ENCODE data around the gene RACK1. TPM values are rescaled to one million over a fixed set of nuclear protein-coding genes. Genes with fewer than 3 reads are reported as not detected.

Gene RACK1
- total RNA-seq, 1 donor from 2014 or later = 2,816 TPM

DNA sequence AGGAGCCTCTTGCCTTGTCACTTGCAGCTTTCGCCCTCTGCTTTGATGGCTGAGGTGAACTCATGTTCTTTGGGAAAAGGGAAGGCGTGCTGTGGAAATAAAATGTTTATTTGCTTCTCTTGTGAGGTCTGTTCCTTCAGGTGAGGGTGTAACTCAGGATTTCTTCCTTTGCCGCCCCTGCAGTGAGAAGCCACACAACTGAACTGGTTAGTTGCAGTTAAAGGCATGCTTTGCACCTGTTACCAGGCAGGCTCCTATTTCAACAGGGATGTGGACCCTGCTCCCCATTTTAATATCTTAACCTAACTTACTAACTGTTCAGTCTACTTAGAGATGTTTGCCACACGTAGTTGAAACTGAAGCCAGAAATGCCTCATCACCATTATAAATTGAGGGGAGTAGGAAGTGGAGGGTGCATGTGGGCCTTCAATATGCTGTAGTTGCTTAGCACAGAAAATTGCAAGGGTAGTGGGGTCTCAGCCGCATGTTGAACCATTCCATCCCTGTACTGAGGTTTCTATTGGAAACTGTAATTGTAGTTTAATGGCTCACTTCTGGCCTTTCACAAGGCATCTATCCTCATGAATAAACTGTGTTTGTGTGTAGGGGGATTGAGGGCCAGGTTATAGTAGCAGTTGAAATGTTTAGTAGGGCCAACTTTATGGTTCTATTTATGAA is 7.9 kb downstream of the RACK1 start:
- Histone ChIP-seq H3K27me3 (no peaks in the 10 kb centered on the region), H3K79me2 (ENCODE audit: low read depth) (peaks cover 29% of the 10 kb centered on the region), H3K4me2 (no peak overlapping the region), H4K20me1 (ENCODE audit: low read depth) (peaks cover 64% of the 10 kb centered on the region), H3K4me1 (no peaks in the 10 kb centered on the region), H3F3A (ENCODE audit: low read depth) (peaks cover 71% of the 10 kb centered on the region), H3K9me3 (ENCODE audit: low read depth) (no peaks in the 10 kb centered on the region), H3K9ac (no peak overlapping the region), H2AFZ (replicated peaks) (no peak overlapping the region), H3K27ac (peak overlapping the region; percentile 87), H3K4me3 (no peak overlapping the region), H3K36me3 (peaks cover 11% of the 10 kb centered on the region)
- DNase-seq (ENCODE audit: low spot score) = no peak
- H3K27me3 Mint-ChIP-seq (ENCODE audit: insufficient read depth, low read depth) = peaks cover 4% of the 10 kb centered on the region
- peaks cover 45% of the 10 kb centered on the region for H3K36me3 Mint-ChIP-seq
- H3K4me3 Mint-ChIP-seq = no peak overlapping the region
- no peak overlapping the region for H3K27ac Mint-ChIP-seq
- no peaks in the 10 kb centered on the region for H3K9me3 Mint-ChIP-seq
- peaks cover 5% of the 10 kb centered on the region for H3K4me1 Mint-ChIP-seq
- TF ChIP-seq, protein P1, sequence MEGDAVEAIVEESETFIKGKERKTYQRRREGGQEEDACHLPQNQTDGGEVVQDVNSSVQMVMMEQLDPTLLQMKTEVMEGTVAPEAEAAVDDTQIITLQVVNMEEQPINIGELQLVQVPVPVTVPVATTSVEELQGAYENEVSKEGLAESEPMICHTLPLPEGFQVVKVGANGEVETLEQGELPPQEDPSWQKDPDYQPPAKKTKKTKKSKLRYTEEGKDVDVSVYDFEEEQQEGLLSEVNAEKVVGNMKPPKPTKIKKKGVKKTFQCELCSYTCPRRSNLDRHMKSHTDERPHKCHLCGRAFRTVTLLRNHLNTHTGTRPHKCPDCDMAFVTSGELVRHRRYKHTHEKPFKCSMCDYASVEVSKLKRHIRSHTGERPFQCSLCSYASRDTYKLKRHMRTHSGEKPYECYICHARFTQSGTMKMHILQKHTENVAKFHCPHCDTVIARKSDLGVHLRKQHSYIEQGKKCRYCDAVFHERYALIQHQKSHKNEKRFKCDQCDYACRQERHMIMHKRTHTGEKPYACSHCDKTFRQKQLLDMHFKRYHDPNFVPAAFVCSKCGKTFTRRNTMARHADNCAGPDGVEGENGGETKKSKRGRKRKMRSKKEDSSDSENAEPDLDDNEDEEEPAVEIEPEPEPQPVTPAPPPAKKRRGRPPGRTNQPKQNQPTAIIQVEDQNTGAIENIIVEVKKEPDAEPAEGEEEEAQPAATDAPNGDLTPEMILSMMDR (IDR thresholded peaks at IDR 0.05) = no peak
- TF ChIP-seq EZH2phosphoT487 (IDR thresholded peaks at IDR 0.05) = no peak
- no peak for TF ChIP-seq EZH2 (IDR thresholded peaks at IDR 0.05)

DNA sequence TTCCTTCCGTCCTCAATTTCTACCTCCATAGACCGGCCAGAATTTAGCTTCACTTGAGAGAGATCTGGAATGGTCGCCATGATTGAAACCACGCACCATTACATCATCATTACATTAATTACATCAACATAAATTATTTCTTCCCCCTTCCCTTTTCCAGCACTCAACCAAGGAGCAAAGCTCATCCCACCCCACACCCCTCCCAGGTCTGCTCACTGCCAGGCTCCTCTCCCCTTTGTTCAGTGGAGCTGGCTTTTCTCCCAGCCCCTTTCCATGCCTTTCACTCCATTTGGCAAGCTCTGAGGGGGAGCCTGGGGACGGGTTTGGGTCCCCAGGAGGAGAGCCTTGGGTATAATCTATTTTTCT is 8.4 kb downstream of the RACK1 start:
- Mint-ChIP-seq H3K27me3 (ENCODE audit: insufficient read depth, low read depth) (peaks cover 4% of the 10 kb centered on the region), H3K36me3 (peaks cover 47% of the 10 kb centered on the region), H3K4me3 (no peak overlapping the region), H3K27ac (peak overlapping the region; percentile 33), H3K4me1 (peaks cover 5% of the 10 kb centered on the region), H3K9me3 (no peaks in the 10 kb centered on the region)
- Histone ChIP-seq H4K20me1 (ENCODE audit: low read depth) (peaks cover 59% of the 10 kb centered on the region), H3K4me2 (no peak overlapping the region), H3K79me2 (ENCODE audit: low read depth) (peaks cover 24% of the 10 kb centered on the region), H3K9ac (no peak overlapping the region), H3K4me3 (no peak overlapping the region), H3K4me1 (no peaks in the 10 kb centered on the region), H3K27ac (peak overlapping the region; percentile 87), H3K36me3 (peaks cover 11% of the 10 kb centered on the region), H3K27me3 (no peaks in the 10 kb centered on the region), H3F3A (ENCODE audit: low read depth) (peaks cover 66% of the 10 kb centered on the region), H2AFZ (replicated peaks) (no peak overlapping the region), H3K9me3 (ENCODE audit: low read depth) (no peaks in the 10 kb centered on the region)
- no peak for DNase-seq (ENCODE audit: low spot score)
- TF ChIP-seq, protein P1 (IDR thresholded peaks at IDR 0.05) = no peak
- TF ChIP-seq EZH2 (IDR thresholded peaks at IDR 0.05) = no peak

DNA sequence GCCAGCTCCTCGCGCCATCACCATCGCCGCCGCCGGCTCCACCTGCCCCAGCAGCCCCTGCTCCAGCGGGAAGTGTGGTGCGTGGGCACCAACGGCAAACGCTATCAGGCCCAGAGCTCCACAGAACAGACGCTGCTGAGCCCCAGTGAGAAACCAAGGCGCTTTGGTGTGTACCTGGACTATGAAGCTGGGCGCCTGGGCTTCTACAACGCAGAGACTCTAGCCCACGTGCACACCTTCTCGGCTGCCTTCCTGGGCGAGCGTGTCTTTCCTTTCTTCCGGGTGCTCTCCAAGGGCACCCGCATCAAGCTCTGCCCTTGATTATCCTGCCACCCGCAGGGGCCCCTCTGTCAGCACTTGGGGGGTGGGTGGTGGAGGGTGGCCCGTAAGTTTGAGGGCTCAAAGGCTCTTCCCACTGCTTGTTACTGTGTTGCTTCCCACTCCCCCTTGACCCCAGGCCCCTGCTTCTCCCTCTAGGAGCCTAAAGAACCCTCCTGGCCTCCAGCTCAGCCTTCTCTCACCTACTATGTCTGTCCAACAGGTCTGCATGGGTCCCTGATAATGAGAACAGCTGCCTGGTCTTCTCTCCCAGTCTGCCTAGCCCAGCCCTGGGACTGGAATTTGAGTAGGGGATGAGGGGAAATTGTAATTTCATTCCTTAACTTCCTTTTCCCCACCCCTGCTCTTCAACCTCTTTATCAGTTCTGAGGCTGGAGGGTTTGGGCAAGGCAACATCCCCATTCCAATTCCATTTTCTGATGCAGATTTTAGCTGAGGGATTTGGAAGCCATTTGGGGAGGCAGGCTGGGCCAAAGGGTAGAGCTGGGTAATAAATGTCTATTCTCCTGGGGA is 9.0 kb downstream of the RACK1 start:
- peak overlapping the region; percentile 87 for H3K27ac ChIP-seq

More for the DNA sequence above, 9.0 kb downstream of the RACK1 start:
- H4K20me1 ChIP-seq (ENCODE audit: low read depth) = peaks cover 52% of the 10 kb centered on the region
- Mint-ChIP-seq H3K4me1 (peaks cover 5% of the 10 kb centered on the region), H3K4me3 (no peak overlapping the region), H3K36me3 (peaks cover 49% of the 10 kb centered on the region), H3K9me3 (no peaks in the 10 kb centered on the region), H3K27ac (peak overlapping the region; percentile 33), H3K27me3 (ENCODE audit: insufficient read depth, low read depth) (peaks cover 8% of the 10 kb centered on the region)
- H2AFZ ChIP-seq (replicated peaks) = no peak overlapping the region
- H3K4me3 ChIP-seq = no peak overlapping the region
- H3K9ac ChIP-seq = no peak overlapping the region
- TF ChIP-seq EZH2 (IDR thresholded peaks at IDR 0.05) (no peak), EZH2phosphoT487 (IDR thresholded peaks at IDR 0.05) (no peak)
- TF ChIP-seq, protein P1 (IDR thresholded peaks at IDR 0.05) = no peak
- peaks cover 17% of the 10 kb centered on the region for H3K79me2 ChIP-seq (ENCODE audit: low read depth)
- no peaks in the 10 kb centered on the region for H3K4me1 ChIP-seq
- DNase-seq (ENCODE audit: low spot score) = no peak
- no peaks in the 10 kb centered on the region for H3K27me3 ChIP-seq
- no peak overlapping the region for H3K4me2 ChIP-seq
- peaks cover 60% of the 10 kb centered on the region for H3F3A ChIP-seq (ENCODE audit: low read depth)
- no peaks in the 10 kb centered on the region for H3K9me3 ChIP-seq (ENCODE audit: low read depth)
- H3K36me3 ChIP-seq = peaks cover 11% of the 10 kb centered on the region

Measured in neural progenitor cell (in vitro differentiated cells).